Measurements from ENCODE around the gene KMT2A.

DNA sequence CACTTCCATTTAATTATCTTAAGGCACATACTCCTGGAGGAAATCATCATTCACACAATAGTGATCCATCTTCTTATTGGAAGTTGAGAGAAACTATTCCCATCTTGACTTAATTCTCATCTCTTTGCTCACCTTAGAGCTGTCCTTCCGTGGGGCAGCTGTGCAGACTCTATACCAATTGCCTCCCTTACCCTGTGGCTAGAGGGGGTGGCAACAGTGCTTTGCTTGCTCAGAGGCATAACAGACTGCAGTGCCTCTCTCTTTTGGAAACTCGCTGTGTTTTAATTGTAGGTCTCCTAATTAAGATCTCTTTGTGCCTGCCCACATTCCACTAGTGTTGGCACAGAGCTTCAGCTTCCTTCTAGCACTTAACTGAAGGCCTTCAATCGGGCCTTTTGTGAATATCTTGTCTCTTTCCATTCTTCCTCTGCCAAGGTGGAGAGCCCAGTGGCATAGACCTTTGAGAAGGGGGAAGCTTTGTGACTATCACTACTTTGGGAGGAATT, 5.5 kb downstream of the KMT2A start:
- no peak for TF ChIP-seq EP300 (IDR thresholded peaks at IDR 0.05)
- no peak for TF ChIP-seq POLR2AphosphoS5 (IDR thresholded peaks at IDR 0.05)
